Hippocampal formation (tissue), 2 donors: ENCODE measurements around the gene C1orf167.

Experiments used
- DNase-seq, 2 donors: peaks; one replicate each; lab custom pipeline; 2025; lab: John Stamatoyannopoulos, UW

The C1orf167 gene

DNA sequence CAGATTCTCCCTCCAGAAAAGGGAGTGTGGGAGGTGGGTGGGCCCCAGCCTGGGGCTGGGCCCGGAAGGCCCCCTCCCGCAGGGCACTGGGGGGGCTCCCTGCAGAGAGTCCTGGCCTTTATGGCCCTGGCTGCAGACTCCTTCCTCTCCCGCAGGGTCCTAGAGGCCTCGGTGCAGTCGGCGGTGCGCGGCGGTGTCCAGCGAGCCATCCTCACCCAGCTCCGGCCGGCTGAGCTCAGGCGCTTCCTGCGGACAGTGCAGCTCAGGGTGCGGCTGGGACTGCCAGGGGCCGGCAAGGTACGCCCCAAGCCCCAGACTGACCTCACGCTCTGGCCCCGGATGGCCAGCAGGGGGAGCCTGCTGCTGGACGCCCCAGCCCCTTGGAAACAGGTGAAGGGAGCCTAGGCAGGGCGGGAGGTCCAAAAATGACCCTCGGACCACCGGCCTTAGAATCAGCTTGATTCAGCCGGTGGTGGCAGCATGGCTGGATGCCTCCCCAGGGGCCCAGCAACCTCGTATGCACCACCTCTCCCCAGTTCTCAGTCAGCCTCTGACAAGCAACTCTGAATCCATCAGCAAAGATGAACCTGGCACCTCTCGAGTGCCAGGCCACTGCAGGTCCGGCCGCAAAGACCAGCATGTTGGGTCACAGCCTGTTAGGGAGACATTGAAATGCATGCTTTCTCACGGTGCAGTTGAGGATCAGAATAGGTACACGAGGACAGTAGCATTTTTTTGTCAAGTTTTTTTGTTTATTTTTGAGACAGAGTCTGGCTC, 23.2 kb downstream of the C1orf167 start:
- peak in 1 of 2 donors; percentile 16 for DNase-seq

DNA sequence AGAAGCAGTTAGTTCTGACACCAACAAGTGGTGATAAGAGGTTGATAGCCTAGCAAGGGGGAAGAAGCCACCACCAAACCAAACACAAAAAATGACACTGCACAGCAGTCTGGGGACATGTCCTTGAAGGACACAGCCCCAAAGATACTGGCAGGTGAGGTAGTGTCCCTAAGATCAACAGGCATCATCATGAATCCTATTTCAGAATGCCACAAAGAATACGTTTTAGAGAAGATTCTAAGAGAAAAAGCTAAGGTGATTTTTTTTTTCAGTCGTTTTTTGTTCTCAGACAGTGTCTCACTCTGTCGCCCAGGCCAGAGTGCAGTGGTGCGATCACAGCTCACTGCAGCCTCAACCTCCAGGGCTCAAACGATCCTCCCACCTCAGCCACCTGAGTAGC, 24.2 kb downstream of the C1orf167 start:
- DNase-seq, result no peak

DNA sequence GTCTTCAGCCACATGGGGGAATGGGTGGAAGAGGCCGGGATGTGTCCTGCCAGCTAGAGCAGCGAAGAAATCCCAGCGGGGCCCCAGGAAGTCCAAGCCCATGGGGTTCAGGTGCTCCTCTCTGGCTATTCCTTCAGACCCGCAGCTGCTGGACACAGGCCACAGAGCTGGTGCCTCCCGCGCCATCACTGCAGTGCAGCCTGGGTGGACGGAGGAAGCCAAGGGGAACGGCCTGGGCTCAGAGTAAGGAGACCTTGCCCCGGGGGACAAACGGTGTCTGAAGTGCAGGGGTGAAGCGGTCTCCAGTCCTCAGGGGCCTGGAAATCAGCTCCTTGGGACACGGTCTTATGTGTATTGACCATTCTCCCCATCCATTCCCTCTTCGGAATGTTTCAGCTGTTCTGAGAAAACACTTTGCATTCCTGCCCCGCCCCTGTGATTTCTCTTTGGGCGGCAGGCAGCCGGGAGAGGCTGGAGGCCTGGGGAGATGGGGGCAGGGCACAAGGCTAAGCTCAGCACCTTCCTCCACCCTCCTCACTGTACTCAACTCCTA, 25.3 kb downstream of the C1orf167 start:
- no peak for DNase-seq

- no peak for DNase-seq
Measured at GRCh38 chr1:11787804-11788436, 25.9 kb downstream of the C1orf167 start.

GRCh38 chr1:11788549-11789053, 26.6 kb downstream of the C1orf167 start:
- no peak for DNase-seq

GRCh38 chr1:11789126-11790067, 27.4 kb downstream of the C1orf167 start:
- no peak for DNase-seq

DNA sequence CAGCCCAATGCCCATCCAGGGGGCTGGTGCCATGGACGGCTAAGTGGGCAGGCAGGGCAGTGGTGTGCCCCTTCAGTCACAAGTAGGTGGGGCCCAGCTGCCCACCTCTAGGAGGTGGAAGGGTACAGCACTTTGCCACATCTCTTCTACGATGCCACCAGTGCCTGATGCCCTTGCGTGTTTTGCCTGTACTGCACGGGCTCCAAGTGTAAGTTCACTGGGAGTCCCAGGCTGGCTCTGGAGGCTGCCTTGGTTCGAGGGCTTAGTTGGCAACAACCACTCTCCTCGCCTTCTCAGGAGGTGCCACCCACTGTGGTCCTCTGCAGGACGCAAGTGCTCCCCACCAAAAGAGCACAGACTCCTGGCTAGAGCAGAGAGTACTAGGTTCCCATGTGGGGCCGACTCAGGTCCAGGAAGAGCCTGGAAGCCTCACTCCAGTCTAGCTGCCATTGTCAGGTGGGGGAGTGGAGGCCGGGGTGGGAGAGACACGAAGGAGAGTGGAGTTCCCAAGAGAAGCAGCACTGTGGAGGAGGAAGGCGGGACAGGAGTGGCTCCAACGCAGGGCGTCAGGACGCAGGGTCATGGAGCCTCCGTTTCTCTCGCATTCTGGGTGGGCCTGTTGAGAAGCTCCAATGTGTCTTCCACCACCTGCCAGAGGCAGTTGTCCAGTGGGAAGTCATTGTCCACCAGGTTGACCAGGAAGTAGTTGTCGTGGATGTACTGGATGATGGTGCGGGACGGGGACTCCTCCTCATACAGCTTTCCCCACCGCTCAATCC, 28.3 kb downstream of the C1orf167 start:
- no peak for DNase-seq

- DNase-seq, result peak; percentile 42 to 50
Measured at GRCh38 chr1:11790880-11791715, 29.1 kb downstream of the C1orf167 start.

DNA sequence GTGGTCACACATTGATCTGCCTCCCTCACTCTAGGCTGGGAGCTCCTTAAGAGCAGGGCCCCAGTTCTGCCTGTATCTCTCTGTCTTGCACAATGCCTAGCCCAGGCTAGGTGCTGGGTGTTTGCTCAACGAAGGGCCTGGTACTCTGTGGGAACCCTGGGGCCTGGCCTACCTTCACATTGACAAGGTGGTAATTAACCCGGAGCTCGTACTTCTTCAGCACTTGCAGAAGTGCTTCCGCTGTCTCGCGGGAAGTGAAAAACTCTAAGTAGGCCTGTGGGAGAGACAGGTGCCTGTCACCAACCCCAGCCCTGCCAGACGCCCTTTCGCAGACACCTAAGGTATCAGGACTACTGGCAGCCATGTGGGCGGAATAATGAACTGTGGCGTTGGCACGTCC, 30.1 kb downstream of the C1orf167 start:
- DNase-seq, result no peak

DNA sequence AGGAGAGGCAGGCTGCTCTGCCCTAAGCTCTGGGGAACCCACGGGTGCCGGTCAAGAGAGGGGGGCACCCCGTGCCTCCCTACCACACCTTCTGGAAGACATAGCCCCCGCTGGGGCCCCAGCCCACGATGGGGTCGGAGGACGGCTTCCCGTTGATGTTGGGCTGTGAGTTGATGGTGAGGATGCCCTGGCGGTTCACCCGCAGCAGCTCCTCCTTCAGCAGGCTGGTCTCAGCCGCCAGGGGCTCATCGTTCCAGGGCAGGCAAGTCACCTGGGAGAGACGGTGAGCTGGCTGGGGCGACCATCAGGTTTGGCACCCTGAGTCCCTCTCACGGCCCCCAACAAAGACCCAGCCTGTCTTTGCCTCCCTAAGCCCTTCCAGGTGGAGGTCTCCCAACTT, 31.8 kb downstream of the C1orf167 start:
- no peak for DNase-seq

DNA sequence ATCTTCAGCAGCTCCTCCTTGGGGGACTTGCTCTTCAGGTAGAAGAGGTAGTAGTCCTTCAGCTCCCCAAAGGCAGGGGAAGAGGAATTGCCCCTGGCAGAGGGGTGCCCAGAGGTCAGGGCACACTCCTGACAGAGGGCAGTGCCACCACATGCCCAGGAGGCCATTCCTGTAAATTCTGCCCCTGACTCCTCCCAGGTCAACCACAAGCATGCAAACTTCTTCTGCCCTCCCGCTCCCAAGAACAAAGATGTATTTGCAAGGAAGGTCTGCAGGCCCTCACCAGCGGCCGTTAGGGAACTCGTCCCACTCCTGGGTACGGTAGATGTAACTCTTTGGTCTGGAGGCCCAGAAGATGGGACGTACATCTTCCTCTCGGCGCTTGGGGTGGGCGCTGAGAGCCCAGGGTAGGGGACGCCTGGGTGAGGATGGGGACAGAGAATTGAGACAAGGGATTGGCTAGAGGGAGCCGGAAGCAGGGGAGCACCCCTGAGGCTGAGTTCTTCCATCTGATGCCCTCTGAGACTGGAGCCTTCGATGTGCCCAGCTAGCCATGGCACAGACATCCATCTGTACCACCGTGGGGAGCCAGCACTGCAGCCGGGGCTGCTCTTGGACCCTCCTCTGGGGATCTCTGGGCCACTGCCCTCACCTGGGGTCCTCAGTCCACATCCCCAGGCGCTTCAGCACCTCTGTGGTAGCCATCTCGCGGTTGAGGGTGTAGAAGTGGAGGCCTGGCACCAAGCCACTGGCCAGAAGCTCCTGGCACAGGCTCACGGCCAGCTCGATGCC, 32.6 kb downstream of the C1orf167 start:
- DNase-seq, result no peak

GRCh38 chr1:11795238-11795890, 33.4 kb downstream of the C1orf167 start:
- DNase-seq, result no peak

DNA sequence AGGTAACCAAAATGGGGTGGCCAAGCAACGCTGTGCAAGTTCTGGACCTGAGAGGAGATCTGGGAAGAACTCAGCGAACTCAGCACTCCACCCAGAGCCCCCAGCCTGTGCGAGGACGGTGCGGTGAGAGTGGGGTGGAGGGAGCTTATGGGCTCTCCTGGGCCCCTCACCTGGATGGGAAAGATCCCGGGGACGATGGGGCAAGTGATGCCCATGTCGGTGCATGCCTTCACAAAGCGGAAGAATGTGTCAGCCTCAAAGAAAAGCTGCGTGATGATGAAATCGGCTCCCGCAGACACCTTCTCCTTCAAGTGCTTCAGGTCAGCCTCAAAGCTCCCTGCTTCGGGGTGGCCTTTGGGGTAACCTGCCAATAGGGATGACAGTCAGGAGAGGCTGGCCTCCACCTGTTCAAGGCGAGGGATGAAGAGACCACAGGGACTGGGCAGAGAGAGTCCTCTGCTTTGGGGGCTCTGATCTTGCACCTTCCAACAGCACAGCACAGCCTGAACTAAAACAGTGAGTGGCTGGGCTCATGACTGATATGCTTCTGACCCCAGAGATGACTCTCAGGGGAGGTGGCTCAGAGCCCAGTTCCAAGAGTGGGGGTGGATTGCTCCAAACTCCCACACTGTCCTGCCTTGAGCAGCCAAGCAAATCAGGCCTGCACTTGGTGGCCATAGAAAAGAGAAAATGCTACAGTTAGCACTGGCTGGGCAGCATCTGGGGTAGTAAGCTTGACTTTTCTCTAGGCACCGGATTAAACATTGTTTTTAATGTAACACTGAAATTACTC, 34.2 kb downstream of the C1orf167 start:
- DNase-seq, result no peak

DNA sequence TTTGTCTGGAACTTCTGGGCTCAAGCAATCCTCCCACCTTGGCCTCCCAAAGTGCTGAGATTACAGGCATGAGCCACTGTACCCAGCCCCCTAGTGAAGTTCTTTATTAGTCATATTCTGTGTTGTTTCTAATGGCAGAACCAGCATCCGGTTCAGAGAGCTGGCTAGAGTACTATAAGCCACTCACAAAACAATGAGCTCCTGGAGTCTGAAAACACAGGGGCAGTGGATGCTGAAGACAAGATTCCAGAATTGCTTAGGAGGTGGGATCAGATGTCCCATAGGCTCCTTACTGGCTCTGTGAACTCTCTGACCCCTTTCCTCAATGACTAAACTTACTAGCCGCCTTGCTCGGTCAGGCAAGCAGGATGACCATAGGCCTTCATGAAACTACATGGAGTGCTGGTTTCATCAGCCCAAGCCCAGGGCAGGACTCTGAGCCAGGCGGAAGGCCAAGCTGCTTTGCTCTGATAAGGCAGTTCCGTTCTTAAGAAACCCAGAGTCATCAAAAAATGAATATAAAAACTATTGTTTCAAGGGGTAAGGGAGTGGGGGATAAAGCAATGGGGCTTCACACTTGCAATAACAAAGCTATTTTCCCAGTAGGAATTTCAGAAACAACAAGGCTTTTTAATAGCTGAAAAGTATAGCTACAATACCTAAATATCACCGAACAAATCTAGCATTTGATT, 35.7 kb downstream of the C1orf167 start:
- DNase-seq, result no peak

- DNase-seq, result no peak
Measured at GRCh38 chr1:11799099-11799498, 37.1 kb downstream of the C1orf167 start.

DNA sequence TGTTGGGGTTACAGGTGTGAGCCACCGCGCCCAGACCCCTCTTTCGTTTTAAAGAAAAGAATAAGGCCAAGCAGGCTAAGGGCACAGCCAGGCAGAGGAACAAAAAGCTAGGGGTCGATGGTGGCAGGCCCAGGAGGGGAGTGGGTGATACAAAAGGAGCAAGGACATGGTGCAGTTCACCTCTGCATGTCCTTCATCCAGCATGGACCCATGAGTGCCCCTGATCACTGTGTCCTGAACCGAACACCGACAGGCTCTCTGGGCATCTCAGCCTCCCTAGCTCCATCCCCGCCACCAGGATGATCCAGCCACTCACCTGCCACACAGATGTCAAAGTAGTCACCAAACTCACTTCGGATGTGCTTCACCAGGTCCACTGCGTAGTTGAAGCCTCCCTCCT, 37.9 kb downstream of the C1orf167 start:
- DNase-seq, result no peak

- no peak for DNase-seq
Measured at GRCh38 chr1:11800391-11800755, 38.4 kb downstream of the C1orf167 start.
